HepG2 (cell line): ENCODE data around the gene KDM7A. TPM values are rescaled to one million over a fixed set of nuclear protein-coding genes. Genes with fewer than 3 reads are reported as not detected.

Experiments
- CHD2 ChIP-seq: IDR thresholded peaks from 2 replicates; pipeline ENCODE4 v1.6.1; 2011; ENCODE audit warnings: low read depth, low read length, improper control_type of control experiment
- ESRRA ChIP-seq: sonication (generic); formaldehyde crosslinking; IDR thresholded peaks from 2 replicates; pipeline ENCODE4 v1.5.1; 2020; ENCODE audit warnings: mild to moderate bottlenecking, low read depth, missing genetic modification reagents
- GMEB2 ChIP-seq: IDR thresholded peaks from 2 replicates; pipeline ENCODE4 v1.6.1; 2016; ENCODE audit warnings: missing biosample characterization, missing genetic modification reagents, low read depth
- GZF1 ChIP-seq: sonication (generic); formaldehyde crosslinking; IDR thresholded peaks from 2 replicates; pipeline ENCODE4 v1.5.1; 2020; ENCODE audit warnings: mild to moderate bottlenecking, missing genetic modification reagents
- HMG20A ChIP-seq: IDR thresholded peaks from 2 replicates; pipeline ENCODE4 v1.6.1; 2016; ENCODE audit warnings: borderline replicate concordance
- HOXA7 ChIP-seq: sonication (generic); formaldehyde crosslinking; IDR thresholded peaks from 2 replicates; pipeline ENCODE4 v1.8.1; 2022; ENCODE audit warnings: mild to moderate bottlenecking, missing genetic modification reagents, moderate library complexity
- NONO ChIP-seq, 2 experiments: fragments of 450-650 bp in 1 of 2; sonication (generic) in 1 of 2; formaldehyde crosslinking in 1 of 2; IDR thresholded peaks in 1 of 2; conservative IDR thresholded peaks in 1 of 2; 2 replicates each; pipeline versions ENCODE4 v1.6.1 to v1.8.0; 2017 to 2022; ENCODE audit warnings: mild to moderate bottlenecking in 1 of 2, missing genetic modification reagents in 1 of 2, moderate library complexity in 1 of 2
- RARA ChIP-seq: IDR thresholded peaks from 2 replicates; pipeline ENCODE4 v1.6.1; 2016; ENCODE audit warnings: missing genetic modification reagents, missing compliant biosample characterization
- REPIN1 ChIP-seq: sonication (generic); formaldehyde crosslinking; IDR thresholded peaks from 2 replicates; pipeline ENCODE4 v1.8.0; 2022; ENCODE audit warnings: missing genetic modification reagents, low read depth, mild to moderate bottlenecking, borderline replicate concordance
- SIN3A ChIP-seq: IDR thresholded peaks from 2 replicates; pipeline ENCODE4 v1.6.1; 2011; ENCODE audit warnings: low read depth, mild to moderate bottlenecking, control low read depth, low read length, borderline replicate concordance
- ZBTB7A ChIP-seq: sonication (generic); formaldehyde crosslinking; IDR thresholded peaks from 2 replicates; pipeline ENCODE4 v1.8.0; 2022; ENCODE audit warnings: mild to moderate bottlenecking, missing genetic modification reagents
- ZNF138 ChIP-seq: sonication (generic); formaldehyde crosslinking; IDR thresholded peaks from 2 replicates; pipeline ENCODE4 v1.5.0; 2020; ENCODE audit warnings: mild to moderate bottlenecking, low read depth, missing genetic modification reagents
- ZNF234 ChIP-seq: sonication (generic); formaldehyde crosslinking; conservative IDR thresholded peaks from 2 replicates; pipeline ENCODE4 v1.5.1; 2020; ENCODE audit warnings: mild to moderate bottlenecking, missing genetic modification reagents
- ZNF253 ChIP-seq: sonication (generic); formaldehyde crosslinking; IDR thresholded peaks from 2 replicates; pipeline ENCODE4 v1.8.0; 2022; ENCODE audit warnings: mild to moderate bottlenecking, missing genetic modification reagents, borderline replicate concordance
- ZNF33A ChIP-seq: sonication (generic); formaldehyde crosslinking; IDR thresholded peaks from 2 replicates; pipeline ENCODE4 v1.5.1; 2020; ENCODE audit warnings: missing genetic modification reagents, mild to moderate bottlenecking, moderate library complexity, borderline replicate concordance
- ZNF354B ChIP-seq: sonication (generic); formaldehyde crosslinking; IDR thresholded peaks from 2 replicates; pipeline ENCODE4 v1.8.0; 2022; ENCODE audit warnings: mild to moderate bottlenecking, missing genetic modification reagents
- ZNF512 ChIP-seq: sonication (generic); formaldehyde crosslinking; IDR thresholded peaks from 2 replicates; pipeline ENCODE4 v1.4.0; 2020; ENCODE audit warnings: mild to moderate bottlenecking, missing genetic modification reagents
- ZNF605 ChIP-seq: sonication (generic); formaldehyde crosslinking; IDR thresholded peaks from 2 replicates; pipeline ENCODE4 v1.8.0; 2022; ENCODE audit warnings: mild to moderate bottlenecking, missing genetic modification reagents
- ZNF878 ChIP-seq: sonication (generic); formaldehyde crosslinking; IDR thresholded peaks from 2 replicates; pipeline ENCODE4 v1.8.1; 2023; ENCODE audit warnings: mild to moderate bottlenecking, missing genetic modification reagents, moderate library complexity
- polyA plus RNA-seq, 8 experiments: library from polyadenylated mRNA; depleted of rRNA in 3 of 8; stranded (reverse) in 7 of 8; unstranded in 1 of 8; fragments of >200 nt; fragmentation: Illumina TruSeq in 4 of 8; extraction: Trizol in 4 of 8; gene quantifications; 2 replicates each; pipeline versions ENCODE4 v1.2.1 to v1.2.3, GENCODE V29; 2011 to 2016; ENCODE audit warnings: low read depth in 4 of 8, missing spikeins in 1 of 8, mixed read lengths in 1 of 8; ENCODE audit not compliant: insufficient read depth in 1 of 8
- total RNA-seq, 5 experiments: library from RNA; depleted of rRNA; stranded (reverse); fragments of >200 nt; fragmentation: Illumina TruSeq; extraction: Trizol; gene quantifications; 2 replicates each; pipeline ENCODE4 v1.2.3, GENCODE V29; 2016; ENCODE audit warnings: low read depth in 1 of 5
- TF ChIP-seq, protein P1 (sequence below), 2 experiments: fragments of 450-650 bp in 1 of 2; sonication (generic) in 1 of 2; formaldehyde crosslinking; IDR thresholded peaks; 2 replicates each; pipeline versions ENCODE4 v1.5.0 to v1.8.0; 2020 to 2022; ENCODE audit warnings: mild to moderate bottlenecking in 1 of 2, missing genetic modification reagents in 1 of 2
- TF ChIP-seq, protein P2 (sequence below): sonication (generic); formaldehyde crosslinking; IDR thresholded peaks from 2 replicates; pipeline ENCODE4 v1.5.1; 2020; ENCODE audit warnings: missing genetic modification reagents, mild to moderate bottlenecking, borderline replicate concordance
- TF ChIP-seq, protein P3 (sequence below): sonication (generic); formaldehyde crosslinking; IDR thresholded peaks from 2 replicates; pipeline ENCODE4 v1.5.1; 2020; ENCODE audit warnings: missing genetic modification reagents, mild to moderate bottlenecking, borderline replicate concordance

The KDM7A gene
- total and polyA plus RNA-seq, 2 of the 13 experiments (the other 11 are each of a cell fraction or from before 2014, with no cell fraction given), result 10.8 to 16.8 TPM

GRCh38 chr7:140062528-140063299 lies 114.1 kb downstream of the KDM7A start, which contains the start of gene PARP12 (continued):
- TF ChIP-seq ZNF138 (CRISPR knock-in tag) (0 out of 2 replicates have a peak, but pooled peaks have one; percentile 37), GMEB2 (CRISPR knock-in tag) (no peak), NONO (IDR thresholded peaks at IDR 0.05) (no peak), NONO (CRISPR knock-in tag; conservative IDR thresholded peaks at IDR 0.05) (peak; percentile 44; the same call in 1 of the 2 replicates), ZNF878 (no peak), ZNF253 (CRISPR knock-in tag) (no peak), ZBTB7A (CRISPR knock-in tag) (no peak), ESRRA (no peak), ZNF354B (no peak), HMG20A (CRISPR knock-in tag) (no peak), RARA (CRISPR knock-in tag) (0 out of 2 replicates have a peak, but pooled peaks have one; percentile 35), SIN3A (peak; percentile 61; the same call in 1 of the 2 replicates), ZNF512 (CRISPR knock-in tag) (no peak), GZF1 (no peak), CHD2 (no peak), ZNF234 (CRISPR knock-in tag) (no peak), ZNF605 (CRISPR knock-in tag) (no peak), REPIN1 (CRISPR knock-in tag) (peak; percentile 67; the same call in 1 of the 2 replicates), ZNF33A (0 out of 2 replicates have a peak, but pooled peaks have one; percentile 5), HOXA7 (CRISPR knock-in tag) (no peak)
- TF ChIP-seq, protein P1, sequence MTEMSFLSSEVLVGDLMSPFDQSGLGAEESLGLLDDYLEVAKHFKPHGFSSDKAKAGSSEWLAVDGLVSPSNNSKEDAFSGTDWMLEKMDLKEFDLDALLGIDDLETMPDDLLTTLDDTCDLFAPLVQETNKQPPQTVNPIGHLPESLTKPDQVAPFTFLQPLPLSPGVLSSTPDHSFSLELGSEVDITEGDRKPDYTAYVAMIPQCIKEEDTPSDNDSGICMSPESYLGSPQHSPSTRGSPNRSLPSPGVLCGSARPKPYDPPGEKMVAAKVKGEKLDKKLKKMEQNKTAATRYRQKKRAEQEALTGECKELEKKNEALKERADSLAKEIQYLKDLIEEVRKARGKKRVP (CRISPR knock-in tag; IDR thresholded peaks at IDR 0.05), result no peak
- TF ChIP-seq, protein P2, sequence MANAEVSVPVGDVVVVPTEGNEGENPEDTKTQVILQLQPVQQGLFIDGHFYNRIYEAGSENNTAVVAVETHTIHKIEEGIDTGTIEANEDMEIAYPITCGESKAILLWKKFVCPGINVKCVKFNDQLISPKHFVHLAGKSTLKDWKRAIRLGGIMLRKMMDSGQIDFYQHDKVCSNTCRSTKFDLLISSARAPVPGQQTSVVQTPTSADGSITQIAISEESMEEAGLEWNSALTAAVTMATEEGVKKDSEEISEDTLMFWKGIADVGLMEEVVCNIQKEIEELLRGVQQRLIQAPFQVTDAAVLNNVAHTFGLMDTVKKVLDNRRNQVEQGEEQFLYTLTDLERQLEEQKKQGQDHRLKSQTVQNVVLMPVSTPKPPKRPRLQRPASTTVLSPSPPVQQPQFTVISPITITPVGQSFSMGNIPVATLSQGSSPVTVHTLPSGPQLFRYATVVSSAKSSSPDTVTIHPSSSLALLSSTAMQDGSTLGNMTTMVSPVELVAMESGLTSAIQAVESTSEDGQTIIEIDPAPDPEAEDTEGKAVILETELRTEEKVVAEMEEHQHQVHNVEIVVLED (CRISPR knock-in tag), result peak; percentile 61
- TF ChIP-seq, protein P3, sequence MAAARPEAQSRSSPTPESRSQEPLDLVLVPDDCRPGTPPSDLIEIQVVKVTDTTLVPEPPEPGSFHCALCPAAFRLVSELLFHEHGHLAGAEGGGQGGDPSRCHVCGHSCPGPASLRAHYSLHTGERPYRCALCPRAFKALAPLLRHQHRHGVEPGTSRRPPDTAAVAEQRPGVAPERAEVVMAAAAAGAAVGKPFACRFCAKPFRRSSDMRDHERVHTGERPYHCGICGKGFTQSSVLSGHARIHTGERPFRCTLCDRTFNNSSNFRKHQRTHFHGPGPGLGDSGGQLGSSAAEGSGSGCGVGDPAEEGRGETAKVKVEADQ, result no peak
